ENCODE results near the gene RASGEF1C. TPM values are rescaled to one million over a fixed set of nuclear protein-coding genes. Genes with fewer than 3 reads are reported as not detected.
A peak's percentile ranks its signal among the peaks of the same experiment; 100 is the strongest.

RASGEF1C gene
- polyA plus RNA-seq, 10 donors, result 2.1 to 4.5 (median 2.8) TPM

DNA sequence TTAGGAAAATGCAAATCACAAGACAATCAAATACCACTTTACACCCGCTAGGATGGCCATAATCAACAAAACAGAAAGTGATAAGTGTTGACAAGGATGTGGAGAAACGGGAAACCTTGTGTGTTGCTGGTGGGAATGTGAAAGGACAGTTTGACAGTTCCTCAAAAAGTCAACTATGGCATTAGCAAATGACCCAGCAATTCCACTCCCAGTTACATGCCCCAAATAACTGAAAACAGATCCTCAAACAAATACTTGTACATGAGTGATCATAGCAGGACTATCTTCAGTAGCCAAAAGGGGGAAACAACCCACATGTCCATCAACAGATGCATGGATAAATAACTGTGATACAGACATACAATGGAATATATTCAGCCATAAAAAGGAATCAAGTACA, 21.2 kb downstream of the RASGEF1C start:
- no peak for DNase-seq

DNA sequence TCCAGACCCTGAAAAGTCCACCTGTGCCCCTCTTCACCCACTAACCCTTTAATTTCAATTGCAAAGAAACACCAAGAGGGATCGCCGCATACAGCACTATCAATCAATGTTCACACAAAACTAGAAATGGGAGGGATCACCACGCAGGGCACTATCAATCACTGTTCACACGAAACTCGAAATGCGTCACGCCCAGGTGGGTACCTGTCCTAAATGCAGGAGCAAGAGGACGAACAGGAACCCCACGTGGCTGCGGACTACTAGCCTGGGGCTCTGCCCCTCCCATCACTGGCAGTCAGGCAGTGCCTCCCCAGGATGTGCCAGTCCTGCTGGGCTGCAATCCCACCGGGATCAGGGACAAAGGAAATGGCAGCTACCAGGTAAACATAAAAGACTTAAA, 28.2 kb downstream of the RASGEF1C start:
- no peak for DNase-seq

DNA sequence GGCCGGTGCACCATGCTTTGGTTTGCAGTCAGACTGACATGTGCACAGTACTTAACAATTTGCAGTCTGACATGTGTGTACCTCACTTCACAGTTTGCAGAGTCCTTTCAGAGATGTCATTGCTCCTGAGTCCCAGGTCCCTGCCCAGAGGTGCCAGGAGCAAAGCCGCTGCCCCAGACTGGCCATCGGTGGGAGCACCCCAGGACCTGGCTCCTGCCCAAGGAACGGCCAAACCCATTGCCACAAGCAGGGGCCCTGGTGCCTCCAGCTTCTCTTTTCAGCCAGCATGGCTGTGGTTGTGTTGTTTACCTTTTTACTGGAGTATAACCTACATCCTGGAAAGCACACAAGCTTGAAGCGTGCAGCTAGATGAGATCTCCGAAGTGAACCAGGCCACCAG, 28.6 kb downstream of the RASGEF1C start:
- DNase-seq, result no peak

DNA sequence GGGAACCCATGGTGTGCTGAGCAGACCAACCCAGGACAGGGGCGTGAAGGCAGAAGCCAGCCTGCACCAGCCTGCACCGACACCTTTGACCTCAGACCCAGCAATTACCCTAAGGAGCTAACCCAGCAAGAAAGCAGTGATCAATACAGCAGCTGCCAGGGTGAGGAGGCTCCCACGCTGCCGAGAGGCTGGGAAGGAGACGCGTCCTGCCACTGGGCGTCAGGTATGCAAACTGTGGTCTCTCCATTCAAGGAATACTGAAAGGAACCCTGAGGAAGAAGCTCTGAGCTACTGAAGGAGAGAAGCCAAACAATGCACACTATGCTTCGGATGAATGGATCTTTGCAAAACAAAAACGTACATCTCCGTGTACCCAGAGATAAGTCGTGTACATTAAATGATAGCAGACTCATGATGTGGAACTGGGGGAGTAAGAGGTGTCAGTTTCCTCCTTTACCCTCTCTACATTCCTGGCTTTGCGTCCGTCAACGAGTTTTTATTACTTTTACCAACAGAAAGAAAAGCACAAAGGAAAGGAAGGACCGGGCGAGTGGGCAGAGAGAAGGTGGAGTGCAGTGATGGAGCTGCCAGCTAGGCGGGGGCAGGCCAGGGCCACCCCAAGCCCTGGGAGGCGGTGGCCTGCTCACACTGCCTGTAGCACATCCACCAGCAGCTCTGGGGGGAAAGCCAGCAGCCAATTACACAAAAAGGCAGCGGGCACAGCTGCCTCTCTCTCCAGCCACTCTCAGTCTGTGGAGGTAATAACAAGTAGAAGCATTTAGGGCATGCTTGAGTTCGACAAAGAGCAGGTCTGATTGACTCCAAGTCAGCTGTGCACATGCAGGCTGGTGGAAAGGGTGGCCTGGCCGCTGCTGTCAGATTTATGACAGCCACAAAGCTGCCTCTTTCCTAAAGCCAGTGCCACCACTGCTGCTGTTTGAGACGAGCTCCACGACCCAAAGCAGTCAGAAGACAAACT, 29.3 kb downstream of the RASGEF1C start:
- DNase-seq, result no peak

DNA sequence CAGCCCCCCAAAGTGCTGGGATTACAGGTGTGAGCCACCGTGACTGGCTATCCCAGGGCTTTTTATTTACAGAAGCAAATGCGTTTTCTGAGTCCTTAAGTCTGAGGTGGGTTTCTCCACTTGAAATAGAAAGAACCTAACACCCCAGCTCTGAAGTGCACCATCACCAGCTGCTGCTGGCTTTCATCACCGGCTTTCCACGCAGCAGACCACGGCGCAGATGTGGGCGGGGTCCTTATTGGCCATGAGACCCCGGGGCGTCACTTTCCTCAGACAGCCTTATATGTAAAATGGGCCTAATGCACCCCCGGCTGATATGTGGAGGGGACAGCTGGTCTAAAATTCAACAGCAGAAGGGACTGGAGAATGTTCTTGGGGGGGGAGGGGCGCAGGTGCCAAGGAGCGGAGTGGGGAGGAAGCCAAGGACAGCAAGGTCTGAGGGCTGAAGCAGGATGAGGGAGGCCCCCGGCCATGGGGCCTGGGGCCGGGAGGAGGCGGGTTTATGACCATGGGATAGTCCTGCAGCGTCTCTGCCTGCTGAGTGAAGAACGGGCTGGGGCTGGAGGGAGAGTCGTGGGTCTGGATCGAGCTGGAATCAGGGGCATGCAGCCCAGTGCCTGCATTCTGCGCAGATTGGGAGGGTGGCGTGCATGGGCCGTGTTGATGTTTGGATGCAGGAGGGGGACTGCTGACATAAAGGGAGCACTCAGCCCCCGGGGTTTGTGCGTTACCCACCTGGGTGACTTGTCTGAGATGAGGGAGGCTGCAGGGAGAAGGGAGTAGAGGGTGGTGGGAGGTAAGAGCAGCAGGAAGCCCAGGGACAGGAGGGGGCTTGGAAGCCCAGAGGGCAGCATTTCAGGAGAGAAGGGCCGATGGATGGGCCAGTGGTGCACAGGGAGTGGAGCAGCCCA, 30.2 kb downstream of the RASGEF1C start:
- DNase-seq, result no peak

DNA sequence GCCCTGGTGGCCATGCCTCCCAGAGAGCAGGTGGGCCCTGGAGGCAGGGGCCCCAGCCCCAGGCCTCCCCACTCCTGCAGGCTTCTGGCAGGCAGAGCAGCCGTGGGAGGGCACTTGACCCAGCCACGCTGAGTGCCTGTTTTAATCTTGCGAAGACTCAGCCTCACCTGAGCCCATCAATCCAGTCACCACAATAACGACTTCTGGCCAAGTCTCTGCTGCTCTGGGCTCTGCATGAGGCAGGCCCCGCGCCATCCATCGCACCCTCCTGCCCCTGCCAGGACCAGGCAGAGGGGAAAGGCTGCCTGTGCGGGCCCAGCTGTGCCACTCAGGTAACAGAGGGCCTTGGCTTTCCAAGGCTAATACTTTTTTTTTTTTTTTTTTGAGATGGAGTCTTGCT, 32.8 kb downstream of the RASGEF1C start:
- DNase-seq, result no peak

DNA sequence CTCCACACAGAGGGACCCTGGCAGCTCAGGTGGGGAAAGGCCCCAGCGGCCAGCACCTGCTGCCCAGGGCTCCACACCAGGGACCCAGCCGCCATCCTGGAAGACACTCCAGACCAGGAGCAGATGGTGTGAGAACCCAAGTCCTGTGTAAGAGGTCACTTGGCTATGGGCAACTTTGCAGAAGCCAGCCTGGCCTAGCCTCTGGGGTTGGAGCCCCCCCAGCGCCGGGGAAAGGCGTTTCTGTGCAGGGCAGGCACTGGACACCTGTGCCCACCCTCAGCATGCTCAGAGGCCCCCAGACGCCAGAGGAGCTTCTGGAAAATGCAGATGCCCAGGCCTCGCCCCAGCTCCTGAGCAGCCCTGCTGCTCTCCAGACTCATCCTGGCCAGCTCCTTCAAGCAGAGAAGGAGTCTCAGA, 34.0 kb downstream of the RASGEF1C start:
- DNase-seq, result no peak

DNA sequence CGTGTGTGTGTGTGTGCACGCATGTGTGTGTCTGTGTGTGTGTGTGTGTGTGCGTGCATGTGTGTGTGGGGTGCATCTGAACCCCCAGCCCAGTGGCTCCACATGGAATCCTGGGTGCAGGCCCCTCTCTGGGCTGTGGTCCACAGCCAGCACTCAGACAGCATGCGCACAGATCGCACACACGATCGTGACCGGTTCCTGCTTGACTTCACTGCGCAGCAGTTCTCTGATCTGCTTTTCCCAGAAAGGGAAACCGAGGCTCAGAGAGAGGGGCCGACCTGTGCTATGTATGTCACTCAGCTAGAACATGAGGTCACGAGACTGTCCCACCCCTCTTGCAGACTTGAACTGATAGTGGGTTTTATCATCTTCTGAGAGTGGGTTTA, 34.4 kb downstream of the RASGEF1C start:
- no peak for DNase-seq

DNA sequence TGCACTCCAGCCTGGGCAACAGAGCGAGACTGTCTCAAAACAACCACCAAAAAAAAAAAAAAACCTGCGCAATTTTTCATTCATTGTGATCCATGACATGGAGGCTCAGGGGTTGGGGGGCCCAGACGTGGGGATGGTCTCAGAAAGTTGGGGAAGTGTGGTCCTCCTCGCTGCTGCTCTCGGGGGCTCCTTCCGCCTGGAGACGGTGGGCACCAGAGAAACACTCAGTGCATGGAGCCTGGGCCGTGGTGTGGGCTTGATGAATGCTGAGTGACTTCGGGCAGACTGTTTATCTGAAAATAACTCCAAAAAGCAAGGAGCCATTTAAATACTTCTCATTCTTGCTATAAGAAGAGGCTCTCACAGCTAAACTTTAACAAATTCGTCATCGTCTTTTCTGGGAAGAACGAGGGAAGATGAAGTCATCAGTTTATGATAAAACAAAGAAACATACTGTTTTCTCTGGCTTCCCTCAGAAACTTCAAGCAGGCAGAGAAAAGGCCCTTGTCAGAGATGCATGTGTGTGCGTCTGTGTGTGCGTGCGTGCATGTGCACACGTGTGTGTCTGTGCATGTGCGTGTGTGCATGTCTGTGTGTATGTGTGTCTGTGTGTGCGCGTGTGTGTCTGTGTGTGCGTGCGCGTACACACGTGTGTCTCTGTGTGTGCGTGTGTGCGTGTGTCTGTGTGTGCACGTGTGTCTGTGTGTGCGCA, 35.0 kb downstream of the RASGEF1C start:
- DNase-seq, result no peak

DNA sequence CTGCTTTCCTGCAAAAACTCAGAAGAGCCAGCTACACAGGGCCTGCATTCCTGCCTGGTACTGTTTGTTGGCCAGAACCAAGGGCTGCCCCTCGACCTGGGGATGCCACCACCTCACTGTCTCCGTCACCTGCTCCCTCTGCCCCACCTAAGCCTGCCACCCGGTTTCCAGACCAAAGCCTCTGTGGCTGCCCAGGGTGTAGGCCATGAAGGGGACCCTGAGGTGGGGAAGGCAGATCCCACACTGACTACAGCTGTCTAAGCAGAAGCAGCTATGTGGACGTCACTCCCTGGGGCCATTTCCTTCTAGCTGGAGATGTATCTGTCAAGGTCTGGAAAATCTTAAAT, 35.8 kb downstream of the RASGEF1C start:
- no peak for DNase-seq

DNA sequence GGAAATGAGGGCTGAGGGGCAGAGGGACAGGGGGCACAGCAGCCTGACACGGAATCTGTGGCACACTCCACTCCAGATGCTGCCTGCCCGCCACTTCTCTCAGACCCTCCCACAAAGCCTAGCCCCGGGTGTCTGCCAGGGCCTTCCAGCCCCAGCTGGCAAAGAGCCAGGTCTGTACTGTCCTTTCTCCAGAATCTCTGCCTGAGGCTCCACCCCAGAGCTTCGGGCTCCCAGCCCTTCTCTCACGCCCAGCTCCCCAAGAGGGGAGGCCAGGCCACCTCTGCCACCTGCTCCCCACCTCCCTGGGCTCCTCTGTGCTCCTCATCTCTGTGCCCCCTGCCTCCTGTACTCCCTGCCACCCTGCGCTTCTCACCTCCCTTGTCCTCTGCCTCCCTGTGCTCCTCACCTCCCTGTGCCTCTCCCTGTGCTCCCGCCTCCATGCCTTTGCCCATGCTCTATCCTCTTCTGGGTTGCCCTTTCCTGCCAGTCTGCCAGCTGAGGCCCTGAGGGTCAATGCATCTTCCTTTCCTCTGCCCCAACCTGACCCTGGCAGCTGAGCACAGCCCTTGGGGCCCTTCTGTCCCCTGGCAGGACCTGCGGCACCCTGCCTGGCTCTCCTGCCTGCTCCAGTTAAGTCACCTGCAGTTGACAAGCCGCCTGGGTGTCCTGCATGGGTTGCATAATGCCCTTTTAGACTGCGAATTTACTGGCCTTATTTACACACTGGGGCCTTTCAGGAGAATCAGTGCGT, 36.4 kb downstream of the RASGEF1C start:
- peak; percentile 24 to 70 (median 50) for DNase-seq

DNA sequence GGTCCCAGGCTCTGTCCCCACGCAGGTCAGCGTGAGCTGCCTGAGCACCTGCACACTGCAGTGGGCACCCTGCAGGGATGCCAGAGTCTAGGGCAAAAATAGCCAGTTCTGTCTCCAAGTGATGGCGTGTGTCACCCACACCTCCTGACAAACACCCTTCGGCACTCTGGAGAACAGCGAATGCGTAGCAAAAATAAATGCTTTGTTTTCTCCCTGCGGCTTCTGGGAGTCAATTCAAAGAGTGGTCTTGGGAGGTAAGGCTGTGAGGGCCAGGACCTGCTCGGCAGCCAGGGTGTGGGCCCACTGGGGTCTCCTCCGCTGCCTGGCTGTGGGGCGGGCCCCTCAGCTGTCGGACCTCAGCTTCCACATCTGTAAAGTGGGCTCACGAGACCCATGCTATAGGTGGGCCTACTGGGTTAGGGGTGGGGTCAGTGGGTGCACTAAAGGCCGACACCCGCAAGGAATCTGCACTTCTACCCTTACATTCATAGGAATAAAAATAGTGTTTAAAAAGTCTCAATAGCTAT, 37.4 kb downstream of the RASGEF1C start:
- DNase-seq, result no peak

DNA sequence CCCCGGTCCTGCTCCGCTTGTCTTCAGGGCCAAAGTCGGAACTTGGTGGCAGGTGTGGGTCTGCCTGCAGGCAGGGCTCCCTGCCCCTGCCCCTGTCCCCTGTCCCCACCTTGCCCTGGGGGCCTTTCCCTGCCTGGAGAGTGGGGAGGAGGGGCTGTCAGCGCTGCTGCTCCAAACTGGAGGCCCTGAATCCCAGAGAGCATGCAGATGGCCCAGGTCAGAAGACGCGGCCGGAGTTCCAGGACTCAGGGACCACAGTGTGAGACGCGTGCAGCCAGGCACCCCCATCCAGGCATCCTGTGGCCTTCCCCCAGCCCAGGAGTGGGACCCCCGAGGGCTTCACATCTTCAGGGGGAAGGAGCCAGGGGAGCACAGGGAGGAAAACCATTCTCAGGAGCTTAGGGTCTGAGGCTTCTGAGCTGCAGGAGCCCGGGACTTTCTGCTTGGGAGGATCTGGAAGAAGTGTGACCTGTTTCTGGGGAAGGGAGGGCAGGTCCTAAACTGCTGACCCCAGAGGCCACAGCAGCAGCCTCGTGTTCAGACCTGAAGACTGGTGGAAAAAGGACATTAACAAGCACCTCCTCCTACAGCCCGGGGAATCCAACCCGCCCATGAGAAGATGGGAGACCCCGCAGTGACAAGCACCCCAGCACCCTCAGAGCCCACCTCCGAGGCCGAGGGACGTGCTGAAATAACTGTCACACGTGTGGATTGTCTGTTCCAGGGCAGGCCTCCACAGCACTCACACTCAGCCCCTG, 38.0 kb downstream of the RASGEF1C start:
- DNase-seq, result no peak

DNA sequence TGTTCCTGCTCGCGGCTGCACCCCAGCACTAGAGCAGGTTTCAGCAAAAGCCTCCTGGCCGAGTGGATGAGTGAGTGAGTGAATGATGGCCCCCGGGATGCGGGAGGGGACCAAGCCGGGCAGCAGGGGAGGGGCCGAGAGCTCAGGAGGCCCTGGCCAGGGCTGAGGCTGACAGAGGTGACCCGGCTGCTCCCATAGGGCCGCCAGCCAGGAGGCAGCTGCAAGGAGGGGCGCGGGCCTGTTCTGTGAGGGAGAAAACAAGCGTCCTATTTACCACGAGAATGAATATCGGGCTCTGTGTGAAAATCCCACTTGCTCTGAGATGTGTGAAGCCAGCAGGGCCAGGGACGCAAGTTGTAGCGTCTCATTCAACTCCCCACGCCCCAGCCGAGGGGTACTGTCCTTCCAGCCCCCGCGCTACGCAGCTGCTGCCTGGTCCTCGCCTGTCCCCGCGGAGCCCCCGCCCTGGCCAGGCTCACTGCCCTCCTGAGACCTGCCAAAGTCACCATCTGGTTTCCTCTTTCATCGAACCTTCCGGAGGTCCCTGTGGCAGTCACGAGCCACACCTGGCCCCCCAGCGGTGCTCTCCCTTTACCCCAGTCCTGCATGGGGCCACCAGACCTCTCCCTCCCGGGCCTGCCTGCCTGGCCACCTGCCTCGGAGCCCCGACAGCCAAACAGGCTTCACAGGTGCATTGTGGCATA, 38.8 kb downstream of the RASGEF1C start:
- peak in 2 of 3 donors; percentile 43 to 74 for DNase-seq

DNA sequence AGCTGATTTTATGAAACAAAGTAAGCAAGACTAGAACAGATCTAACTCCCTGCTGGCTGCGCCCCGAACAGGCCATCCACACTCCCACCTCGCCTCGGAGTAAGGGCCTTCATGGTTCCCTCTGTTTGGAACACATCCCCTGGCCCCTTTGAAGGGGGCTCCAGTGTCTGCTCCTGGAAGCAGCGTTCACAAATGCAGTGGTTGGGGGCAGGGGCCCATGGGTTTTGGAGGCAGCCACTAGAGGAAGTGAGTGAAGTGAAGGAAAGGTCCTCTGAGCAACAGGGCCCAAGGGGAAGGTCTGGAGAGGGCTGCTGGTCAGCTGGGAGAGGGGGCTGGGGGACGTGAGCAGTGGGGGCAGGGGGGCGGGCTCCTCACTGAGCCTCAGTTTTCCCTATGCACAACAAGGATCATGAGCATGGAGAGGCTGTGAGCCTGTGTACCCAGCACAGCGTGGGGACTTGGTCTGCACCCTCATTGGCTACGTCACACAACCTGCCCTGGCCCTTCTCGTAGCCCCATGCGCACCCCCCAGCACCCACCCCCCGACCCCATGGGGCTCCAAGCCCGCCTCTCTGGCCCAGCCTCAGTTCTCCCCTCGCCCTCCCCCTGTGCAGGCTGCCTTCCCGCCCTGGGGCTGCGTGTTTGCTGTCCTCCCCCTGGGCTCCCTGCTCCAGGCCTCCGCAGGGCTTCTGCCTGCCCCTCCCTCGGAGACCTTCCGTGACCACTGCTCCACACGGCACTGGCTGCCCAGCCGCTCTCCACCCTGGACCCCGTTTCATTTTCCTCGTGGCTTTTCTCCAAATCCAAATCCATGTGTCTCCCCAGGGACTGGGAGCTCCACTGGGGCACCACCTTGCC, 39.5 kb downstream of the RASGEF1C start:
- DNase-seq, result no peak

DNA sequence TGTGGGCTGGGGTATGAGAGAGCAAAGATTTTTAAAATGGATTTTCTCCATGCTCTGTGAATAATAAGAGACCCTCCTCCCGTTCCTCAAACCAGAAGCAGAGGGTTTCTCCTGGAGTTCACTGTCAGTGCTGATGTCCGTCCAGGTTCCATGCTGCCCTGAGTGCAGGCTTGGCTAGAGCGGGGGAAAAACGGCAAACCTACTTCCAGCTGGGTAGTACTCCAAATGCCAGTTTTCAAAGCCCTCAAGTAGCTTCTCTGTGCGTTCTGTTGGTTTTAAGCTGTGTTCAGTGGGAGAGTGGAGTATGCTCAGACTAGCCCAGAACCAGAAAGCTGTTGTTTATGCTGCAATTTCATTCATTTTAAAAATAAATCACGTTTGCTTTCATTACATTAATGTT, 40.3 kb downstream of the RASGEF1C start:
- DNase-seq, result no peak

DNA sequence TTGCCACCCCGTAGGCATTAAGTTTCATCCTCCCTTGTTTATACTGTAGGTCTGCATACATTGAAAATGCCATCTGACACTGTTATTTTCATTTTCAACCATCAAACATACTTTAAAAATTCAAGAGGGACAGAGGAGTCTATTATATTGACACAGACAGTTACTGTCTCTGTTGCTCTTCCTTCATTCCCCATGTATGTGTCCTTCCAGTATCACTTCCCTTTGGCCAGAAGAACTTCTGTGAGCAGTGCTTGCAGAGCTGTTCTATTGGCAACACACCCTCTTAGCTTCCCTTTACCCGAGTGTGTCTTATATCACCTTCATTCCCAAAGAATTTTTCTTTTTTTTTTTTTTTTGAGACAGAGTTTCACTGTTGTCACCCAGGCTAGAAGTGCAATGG, 42.8 kb downstream of the RASGEF1C start:
- no peak for DNase-seq

DNA sequence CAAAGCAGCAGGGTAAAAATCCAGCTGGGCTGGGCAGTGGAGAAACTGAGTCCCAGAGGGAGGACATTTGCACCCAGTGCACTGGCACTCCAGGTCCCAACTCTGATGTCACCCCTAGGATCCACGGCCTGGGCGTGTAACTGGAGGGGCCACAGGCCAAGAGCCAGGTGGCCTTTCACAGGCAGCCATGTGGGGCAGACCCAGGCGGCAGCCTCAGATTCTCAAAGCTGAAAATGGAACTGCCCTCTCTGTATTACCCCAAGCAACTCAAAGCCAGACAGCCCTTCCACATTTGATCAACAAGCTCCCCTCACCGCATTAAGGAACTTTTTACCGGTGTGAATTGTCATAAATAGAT, 46.7 kb downstream of the RASGEF1C start:
- DNase-seq, result no peak

Measured in muscle of back (tissue), 11 donors.